H9 (cell line): ENCODE measurements around the gene CNTFR. TPM values are rescaled to one million over a fixed set of nuclear protein-coding genes. Genes with fewer than 3 reads are reported as not detected.

Source experiments
- DNase-seq: peaks from one replicate; pipeline ENCODE4 v3.0.0-alpha.2; 2017
- H2AFZ ChIP-seq: one replicate; pipeline ENCODE4 v1.6.1; 2013; ENCODE audit warnings: mild to moderate bottlenecking, low read length, control low read depth, moderate library complexity
- H2AK5ac ChIP-seq: 2 replicates; pipeline ENCODE4 v1.6.1; 2013; ENCODE audit warnings: low read length, control low read depth, mixed read lengths; ENCODE audit not compliant: insufficient read length
- H2BK120ac ChIP-seq: one replicate; pipeline ENCODE4 v1.6.1; 2013; ENCODE audit warnings: low read depth, mild to moderate bottlenecking, low read length, control low read depth, inconsistent platforms; ENCODE audit not compliant: poor library complexity, severe bottlenecking
- H2BK12ac ChIP-seq: 2 replicates; pipeline ENCODE4 v1.6.1; 2013; ENCODE audit warnings: low read length, control low read depth, mixed read lengths, low read depth; ENCODE audit not compliant: insufficient read length
- H2BK15ac ChIP-seq: 2 replicates; pipeline ENCODE4 v1.6.1; 2013; ENCODE audit warnings: low read depth, low read length, control low read depth
- H2BK20ac ChIP-seq: one replicate; pipeline ENCODE4 v1.6.1; 2013; ENCODE audit warnings: low read depth, mild to moderate bottlenecking, low read length, control low read depth, inconsistent platforms; ENCODE audit not compliant: poor library complexity, severe bottlenecking
- H2BK5ac ChIP-seq: 2 replicates; pipeline ENCODE4 v1.6.1; 2013; ENCODE audit warnings: low read length, control low read depth, mixed read lengths; ENCODE audit not compliant: insufficient read length
- H3K14ac ChIP-seq: 2 replicates; pipeline ENCODE4 v1.6.1; 2013; ENCODE audit warnings: low read length, control low read depth; ENCODE audit not compliant: insufficient read depth
- H3K18ac ChIP-seq: 2 replicates; pipeline ENCODE4 v1.6.1; 2013; ENCODE audit warnings: low read depth, mild to moderate bottlenecking, mixed read lengths, low read length, control low read depth; ENCODE audit not compliant: insufficient read length
- H3K23ac ChIP-seq: 2 replicates; pipeline ENCODE4 v1.6.1; 2013; ENCODE audit warnings: low read length, control low read depth, mixed read lengths, low read depth; ENCODE audit not compliant: insufficient read length
- H3K23me2 ChIP-seq: 2 replicates; pipeline ENCODE4 v1.6.1; 2013; ENCODE audit warnings: low read depth, mild to moderate bottlenecking, mixed read lengths, low read length, control low read depth; ENCODE audit not compliant: insufficient read length, poor library complexity, severe bottlenecking
- H3K27ac ChIP-seq: 2 replicates; pipeline ENCODE4 v1.5.1; 2013; ENCODE audit warnings: low read length, control low read depth, mixed read lengths, low read depth; ENCODE audit not compliant: insufficient read length
- H3K27me3 ChIP-seq: 2 replicates; pipeline ENCODE4 v1.6.1; 2013; ENCODE audit warnings: low read length, control low read depth, inconsistent platforms; ENCODE audit not compliant: insufficient read depth
- H3K4ac ChIP-seq: 2 replicates; pipeline ENCODE4 v1.6.1; 2013; ENCODE audit warnings: low read depth, mild to moderate bottlenecking, control low read depth, inconsistent platforms, low read length, moderate library complexity
- H3K4me1 ChIP-seq: 2 replicates; pipeline ENCODE4 v1.6.1; 2013; ENCODE audit warnings: low read length, control low read depth, inconsistent platforms; ENCODE audit not compliant: insufficient read depth
- H3K4me2 ChIP-seq: 2 replicates; pipeline ENCODE4 v1.6.1; 2013; ENCODE audit warnings: low read length, control low read depth, mixed read lengths; ENCODE audit not compliant: insufficient read length, insufficient read depth
- H3K56ac ChIP-seq: 2 replicates; pipeline ENCODE4 v1.6.1; 2013; ENCODE audit warnings: low read depth, mild to moderate bottlenecking, mixed read lengths, low read length, control low read depth; ENCODE audit not compliant: insufficient read length
- H3K79me1 ChIP-seq: 2 replicates; pipeline ENCODE4 v1.6.1; 2013; ENCODE audit warnings: low read depth, mild to moderate bottlenecking, moderate library complexity, low read length, control low read depth, inconsistent platforms; ENCODE audit not compliant: insufficient read depth, poor library complexity, severe bottlenecking
- H3K79me2 ChIP-seq: 2 replicates; pipeline ENCODE4 v1.6.1; 2013; ENCODE audit warnings: low read length, control low read depth, inconsistent platforms; ENCODE audit not compliant: insufficient read depth
- H3K9ac ChIP-seq: 2 replicates; pipeline ENCODE4 v1.6.1; 2013; ENCODE audit warnings: low read length, control low read depth, mixed read lengths; ENCODE audit not compliant: insufficient read length; ENCODE audit errors: extremely low read depth
- H3K9me3 ChIP-seq: one replicate; pipeline ENCODE4 v1.6.1; 2013; ENCODE audit warnings: low read depth, low read length, inconsistent platforms; ENCODE audit not compliant: control insufficient read depth
- H3T11ph ChIP-seq: one replicate; pipeline ENCODE4 v1.6.1; 2013; ENCODE audit warnings: mild to moderate bottlenecking, low read length, control low read depth, inconsistent platforms
- H4K20me1 ChIP-seq: one replicate; pipeline ENCODE4 v1.6.1; 2013; ENCODE audit not compliant: control insufficient read depth, insufficient read length, insufficient read depth
- H4K5ac ChIP-seq: 2 replicates; pipeline ENCODE4 v1.6.1; 2013; ENCODE audit warnings: low read depth, mild to moderate bottlenecking, mixed read lengths, low read length, control low read depth; ENCODE audit not compliant: insufficient read length
- H4K8ac ChIP-seq: replicated peaks from 2 replicates; pipeline ENCODE4 v1.6.1; 2013; ENCODE audit warnings: low read length, control low read depth, mixed read lengths, low read depth; ENCODE audit not compliant: insufficient read length
- H4K91ac ChIP-seq: 2 replicates; pipeline ENCODE4 v1.6.1; 2013; ENCODE audit warnings: low read depth, mild to moderate bottlenecking, moderate library complexity, mixed read lengths, low read length, control low read depth; ENCODE audit not compliant: insufficient read length
- H3K27ac Mint-ChIP-seq, 3 experiments: 2 replicates in 2 of 3; 3 replicates in 1 of 3; pipeline ENCODE4 v1.8.0; 2020 to 2021; ENCODE audit warnings: mixed read lengths in 3 of 3, mild to moderate bottlenecking in 1 of 3, moderate library complexity in 1 of 3
- H3K27me3 Mint-ChIP-seq: 2 replicates; pipeline ENCODE4 v1.8.0; 2021; ENCODE audit warnings: low read depth, mild to moderate bottlenecking, moderate library complexity, mixed read lengths
- H3K36me3 Mint-ChIP-seq, 3 experiments: 2 replicates in 2 of 3; 3 replicates in 1 of 3; pipeline ENCODE4 v1.8.0; 2020 to 2021; ENCODE audit warnings: low read depth in 3 of 3, mixed read lengths in 3 of 3; ENCODE audit not compliant: insufficient read depth in 1 of 3
- H3K4me1 Mint-ChIP-seq, 2 experiments: 2 replicates each; pipeline ENCODE4 v1.8.0; 2020; ENCODE audit warnings: mixed read lengths in 2 of 2
- H3K4me3 Mint-ChIP-seq, 2 experiments: 2 replicates in 1 of 2; 3 replicates in 1 of 2; pipeline ENCODE4 v1.8.0; 2020 to 2021; ENCODE audit warnings: mild to moderate bottlenecking in 2 of 2, mixed read lengths in 2 of 2, moderate library complexity in 1 of 2
- H3K9me3 Mint-ChIP-seq, 2 experiments: 2 replicates in 1 of 2; 3 replicates in 1 of 2; pipeline ENCODE4 v1.8.0; 2020; ENCODE audit warnings: mild to moderate bottlenecking in 2 of 2, mixed read lengths in 2 of 2, moderate library complexity in 1 of 2
- WGBS: extraction: QIAGEN DNeasy Blood & Tissue Kit; methylation state at CpG from one replicate; pipeline ENCODE4 v1.1.7; 2013; ENCODE audit warnings: missing lambda C conversion rate, low lambda C conversion rate, mixed read lengths; ENCODE audit not compliant: insufficient read length; ENCODE audit errors: extremely low coverage; 5-methylcytosine and 5-hydroxymethylcytosine counted together
- total RNA-seq: library from RNA; stranded (reverse); gene quantifications from 2 replicates; pipeline ENCODE4 v1.2.1, GENCODE V29; 2021
- TF ChIP-seq, protein P1 (sequence below): fragments of 200-600 bp; sonication (generic); conservative IDR thresholded peaks from 3 replicates; pipeline ENCODE4 v1.8.0; 2021; ENCODE audit warnings: antibody characterized with exemption, mild to moderate bottlenecking

CNTFR gene
- total RNA-seq, 1 experiment from 2014 or later, result 0.55 TPM

DNA sequence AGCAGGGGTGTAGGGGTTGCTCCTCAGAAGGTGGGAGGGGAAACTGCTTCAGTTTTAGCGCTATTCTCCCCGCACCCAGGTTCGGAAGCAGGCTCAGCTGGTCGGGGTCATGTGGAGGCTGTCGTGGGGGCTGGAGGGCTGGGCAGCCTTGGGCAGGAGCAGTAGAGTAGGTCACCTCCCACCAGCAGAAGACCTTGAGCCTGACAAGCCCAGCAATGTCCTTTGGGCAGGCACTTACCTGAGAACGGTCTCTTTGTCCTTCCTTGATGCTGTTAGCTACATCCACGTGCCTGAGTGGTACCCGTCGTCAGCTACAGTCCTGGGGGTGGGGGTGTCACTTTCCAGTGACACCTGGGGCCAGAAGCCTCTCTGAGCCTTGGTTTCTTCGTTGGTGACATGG is 87.1 kb downstream of the CNTFR start:
- no peaks in the 10 kb centered on the region for H3K23me2 ChIP-seq
- no peaks in the 10 kb centered on the region for H3K4me1 ChIP-seq
- no peak overlapping the region for H3T11ph ChIP-seq
- no peak overlapping the region for H4K5ac ChIP-seq
- no peak overlapping the region for H2BK12ac ChIP-seq
- TF ChIP-seq, protein P1, sequence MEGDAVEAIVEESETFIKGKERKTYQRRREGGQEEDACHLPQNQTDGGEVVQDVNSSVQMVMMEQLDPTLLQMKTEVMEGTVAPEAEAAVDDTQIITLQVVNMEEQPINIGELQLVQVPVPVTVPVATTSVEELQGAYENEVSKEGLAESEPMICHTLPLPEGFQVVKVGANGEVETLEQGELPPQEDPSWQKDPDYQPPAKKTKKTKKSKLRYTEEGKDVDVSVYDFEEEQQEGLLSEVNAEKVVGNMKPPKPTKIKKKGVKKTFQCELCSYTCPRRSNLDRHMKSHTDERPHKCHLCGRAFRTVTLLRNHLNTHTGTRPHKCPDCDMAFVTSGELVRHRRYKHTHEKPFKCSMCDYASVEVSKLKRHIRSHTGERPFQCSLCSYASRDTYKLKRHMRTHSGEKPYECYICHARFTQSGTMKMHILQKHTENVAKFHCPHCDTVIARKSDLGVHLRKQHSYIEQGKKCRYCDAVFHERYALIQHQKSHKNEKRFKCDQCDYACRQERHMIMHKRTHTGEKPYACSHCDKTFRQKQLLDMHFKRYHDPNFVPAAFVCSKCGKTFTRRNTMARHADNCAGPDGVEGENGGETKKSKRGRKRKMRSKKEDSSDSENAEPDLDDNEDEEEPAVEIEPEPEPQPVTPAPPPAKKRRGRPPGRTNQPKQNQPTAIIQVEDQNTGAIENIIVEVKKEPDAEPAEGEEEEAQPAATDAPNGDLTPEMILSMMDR, result no peak
- no peak overlapping the region for H3K4me3 Mint-ChIP-seq
- no peaks in the 10 kb centered on the region for H3K9me3 ChIP-seq
- H3K27ac ChIP-seq, result no peak overlapping the region
- no peaks in the 10 kb centered on the region for H3K27me3 ChIP-seq
- WGBS, result no CpG with 5 or more reads among the region's 10 CpGs
- no peak overlapping the region for H3K23ac ChIP-seq
- H3K79me2 ChIP-seq, result no peaks in the 10 kb centered on the region
- DNase-seq, result no peak
- no peak overlapping the region for H2BK15ac ChIP-seq
- no peak overlapping the region for H4K8ac ChIP-seq
- H3K18ac ChIP-seq, result no peak overlapping the region
- no peak overlapping the region for H4K91ac ChIP-seq
- no peaks in the 10 kb centered on the region for H3K9me3 Mint-ChIP-seq
- no peaks in the 10 kb centered on the region for H3K79me1 ChIP-seq
- no peak overlapping the region for H2BK120ac ChIP-seq
- no peaks in the 10 kb centered on the region for H4K20me1 ChIP-seq
- no peak overlapping the region for H3K14ac ChIP-seq
- no peaks in the 10 kb centered on the region for H3K36me3 Mint-ChIP-seq
- H3K4me1 Mint-ChIP-seq, result peaks cover 8 to 28% of the 10 kb centered on the region in 2 experiments
- H2BK5ac ChIP-seq, result no peak overlapping the region
- no peak overlapping the region for H3K27ac Mint-ChIP-seq
- no peak overlapping the region for H3K4ac ChIP-seq
- peaks cover 3% of the 10 kb centered on the region; the same call in 1 of the 2 replicates for H3K27me3 Mint-ChIP-seq
- no peak overlapping the region for H3K56ac ChIP-seq
- no peak overlapping the region for H2AFZ ChIP-seq
- H2AK5ac ChIP-seq, result no peak overlapping the region
- H2BK20ac ChIP-seq, result no peak overlapping the region
- H3K9ac ChIP-seq, result no peak overlapping the region
- H3K4me2 ChIP-seq, result no peak overlapping the region
